ENCODE data around the gene BHLHE40.
A peak's percentile ranks its signal among the peaks of the same experiment; 100 is the strongest.

The BHLHE40 gene

DNA sequence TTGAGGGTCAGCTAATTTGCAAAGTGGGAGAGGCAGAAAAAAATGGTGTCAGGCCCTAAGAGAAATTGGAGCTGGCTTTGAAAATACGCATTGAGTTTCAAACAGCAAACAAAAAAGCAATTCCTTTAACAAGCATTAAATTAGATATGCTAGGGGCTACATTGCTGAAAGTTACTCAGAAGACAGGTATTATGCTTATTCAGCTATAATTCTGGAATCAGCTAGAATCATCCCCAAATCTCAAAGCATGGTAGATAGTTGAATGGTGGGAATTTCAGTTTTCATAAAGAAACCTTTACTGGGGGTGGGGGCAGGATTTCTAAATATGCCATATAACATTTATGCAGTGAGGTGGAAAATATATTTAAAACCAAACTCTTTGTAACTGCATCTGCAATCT is 50.5 kb downstream of the BHLHE40 start:
- H3K9me3 Mint-ChIP-seq: no peaks in the 10 kb centered on the region
- peaks cover 45% of the 10 kb centered on the region for H3K4me1 Mint-ChIP-seq
- no peak for DNase-seq (ENCODE audit: low spot score in 2 of 2)
- no peak for ATAC-seq
- no peak overlapping the region for H3K4me3 Mint-ChIP-seq
- H3K36me3 Mint-ChIP-seq: peaks cover 27% of the 10 kb centered on the region
- H3K27ac Mint-ChIP-seq: peak overlapping the region; percentile 98

DNA sequence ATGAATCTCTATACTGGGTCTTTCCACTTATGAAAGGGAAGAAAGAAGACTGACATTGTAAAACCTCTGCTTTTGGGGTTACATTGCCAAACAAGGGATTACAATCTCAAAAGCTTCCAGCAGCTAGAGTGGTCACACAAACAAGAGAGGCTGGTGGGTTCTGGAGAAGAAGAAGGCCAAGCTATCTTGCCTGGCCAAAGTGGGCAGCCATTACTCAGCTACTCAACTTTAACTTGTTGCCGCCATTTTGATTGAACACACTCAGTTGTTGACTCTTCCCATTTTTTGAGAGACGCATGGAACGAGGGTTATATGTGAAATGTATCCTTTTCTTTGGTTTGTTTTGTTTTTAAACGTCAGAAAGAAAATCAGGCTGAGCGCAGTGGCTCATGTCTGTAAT is 50.9 kb downstream of the BHLHE40 start:
- Mint-ChIP-seq H3K4me3 (no peak overlapping the region), H3K9me3 (no peaks in the 10 kb centered on the region), H3K4me1 (peaks cover 47% of the 10 kb centered on the region), H3K27ac (no peak overlapping the region), H3K36me3 (peaks cover 27% of the 10 kb centered on the region)
- DNase-seq (ENCODE audit: low spot score in 2 of 2): no peak
- no peak for ATAC-seq

DNA sequence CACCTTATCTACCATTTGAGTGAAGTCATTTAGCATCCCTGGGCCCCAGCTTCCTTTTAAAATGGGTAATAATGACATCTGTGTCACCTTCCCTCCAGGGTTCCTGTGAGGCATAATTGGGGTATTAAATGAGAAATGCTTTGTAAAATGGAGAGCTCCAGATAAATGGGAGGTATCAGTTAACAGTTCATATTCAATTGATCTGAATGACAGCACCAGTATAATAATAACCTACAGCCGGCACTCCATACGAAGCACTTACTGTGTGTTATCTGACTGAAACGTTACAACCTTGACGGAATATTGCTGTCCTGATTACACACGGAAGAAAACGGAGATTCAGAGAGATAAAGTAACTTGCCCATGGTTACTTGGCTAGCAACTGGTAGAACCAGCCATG is 53.6 kb downstream of the BHLHE40 start:
- peak; percentile 30 for ATAC-seq
- no peaks in the 10 kb centered on the region for H3K9me3 Mint-ChIP-seq
- H3K4me1 Mint-ChIP-seq: peaks cover 49% of the 10 kb centered on the region
- H3K4me3 Mint-ChIP-seq: no peak overlapping the region
- DNase-seq (ENCODE audit: low spot score in 2 of 2): no peak
- H3K36me3 Mint-ChIP-seq: peaks cover 15% of the 10 kb centered on the region
- no peak overlapping the region for H3K27ac Mint-ChIP-seq

Measured in stimulated activated effector memory CD8-positive, alpha-beta T cell treated with anti-CD3 and anti-CD28 coated beads, Interleukin-12 subunit alpha, Interleukin-12 subunit beta, amount 100 ng/mL, for 72 hours (primary cell).